Measurements from ENCODE around the gene CACNA1C.

DNA sequence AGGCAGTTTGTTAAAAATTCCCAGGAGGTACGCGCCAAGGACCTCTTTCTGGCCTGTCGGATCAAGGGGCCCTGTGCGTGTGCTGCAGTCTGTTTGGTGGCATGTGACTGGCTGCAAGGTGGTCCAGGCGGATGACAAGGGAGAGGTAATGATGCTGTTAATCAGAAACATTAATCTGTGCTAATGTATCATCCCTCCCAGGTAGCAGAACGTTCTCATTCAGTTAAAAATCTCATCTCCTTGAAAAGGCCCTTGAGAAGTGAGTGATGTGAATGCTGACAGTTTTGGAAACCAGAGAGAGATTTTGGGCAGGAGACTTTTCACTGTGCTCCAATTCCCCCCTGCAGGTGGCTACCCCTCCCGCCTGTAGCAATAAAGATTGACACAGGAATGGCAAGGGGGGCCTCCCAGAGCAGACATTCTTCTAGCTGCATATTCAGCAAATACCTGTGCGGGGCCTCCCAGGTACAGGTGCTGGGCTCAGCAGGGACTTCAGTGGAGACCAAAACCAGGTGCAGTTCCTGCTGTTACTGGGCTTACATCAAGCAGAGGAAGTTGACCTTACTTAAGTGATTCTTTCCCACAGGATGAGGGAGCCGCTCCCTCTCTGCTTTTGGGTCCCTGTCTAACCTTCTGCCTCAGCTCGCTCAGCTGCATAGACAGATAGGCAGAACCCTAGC lies 364.8 kb downstream of the CACNA1C start:
- TF ChIP-seq, protein P1, sequence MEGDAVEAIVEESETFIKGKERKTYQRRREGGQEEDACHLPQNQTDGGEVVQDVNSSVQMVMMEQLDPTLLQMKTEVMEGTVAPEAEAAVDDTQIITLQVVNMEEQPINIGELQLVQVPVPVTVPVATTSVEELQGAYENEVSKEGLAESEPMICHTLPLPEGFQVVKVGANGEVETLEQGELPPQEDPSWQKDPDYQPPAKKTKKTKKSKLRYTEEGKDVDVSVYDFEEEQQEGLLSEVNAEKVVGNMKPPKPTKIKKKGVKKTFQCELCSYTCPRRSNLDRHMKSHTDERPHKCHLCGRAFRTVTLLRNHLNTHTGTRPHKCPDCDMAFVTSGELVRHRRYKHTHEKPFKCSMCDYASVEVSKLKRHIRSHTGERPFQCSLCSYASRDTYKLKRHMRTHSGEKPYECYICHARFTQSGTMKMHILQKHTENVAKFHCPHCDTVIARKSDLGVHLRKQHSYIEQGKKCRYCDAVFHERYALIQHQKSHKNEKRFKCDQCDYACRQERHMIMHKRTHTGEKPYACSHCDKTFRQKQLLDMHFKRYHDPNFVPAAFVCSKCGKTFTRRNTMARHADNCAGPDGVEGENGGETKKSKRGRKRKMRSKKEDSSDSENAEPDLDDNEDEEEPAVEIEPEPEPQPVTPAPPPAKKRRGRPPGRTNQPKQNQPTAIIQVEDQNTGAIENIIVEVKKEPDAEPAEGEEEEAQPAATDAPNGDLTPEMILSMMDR (IDR thresholded peaks at IDR 0.05 in 2 of 3, conservative IDR thresholded peaks at IDR 0.05 in 1 of 3; ENCODE audit: control insufficient read depth in 2 of 3, extremely low read depth in 1 of 3, insufficient read depth in 1 of 3, low read depth in 3 of 3, low read length in 3 of 3) = no peak
- TF ChIP-seq IKZF2 (IDR thresholded peaks at IDR 0.05) = no peak
- TF ChIP-seq EP300 (IDR thresholded peaks at IDR 0.05; ENCODE audit: borderline replicate concordance in 1 of 2, control insufficient read depth in 1 of 2, low read depth in 2 of 2, low read length in 2 of 2) = no peak
- no peak for TF ChIP-seq POLR2A (IDR thresholded peaks at IDR 0.05; ENCODE audit: low read depth, low read length)
- no peak for TF ChIP-seq MYC (IDR thresholded peaks at IDR 0.05; ENCODE audit: insufficient read depth, insufficient read length, insufficient replicate concordance, low read length, severe bottlenecking)
- TF ChIP-seq RCOR1 (conservative IDR thresholded peaks at IDR 0.05; ENCODE audit: low read depth, low read length) = no peak

All from GM12878 (cell line).